HepG2 (cell line): Measurements from ENCODE around the gene PSMD8. TPM values are rescaled to one million over a fixed set of nuclear protein-coding genes. Genes with fewer than 3 reads are reported as not detected.
A peak's percentile ranks its signal among the peaks of the same experiment; 100 is the strongest.

ENCODE experiments used
- AFF4 ChIP-seq: sonication (generic); formaldehyde crosslinking; IDR thresholded peaks from 2 replicates; pipeline ENCODE4 v1.4.0; 2020; ENCODE audit warnings: missing genetic modification reagents
- ELK4 ChIP-seq: sonication (generic); formaldehyde crosslinking; IDR thresholded peaks from 2 replicates; pipeline ENCODE4 v1.9.0; 2021; ENCODE audit warnings: missing genetic modification reagents, borderline replicate concordance
- HNRNPK ChIP-seq: fragments of 200-400 bp; formaldehyde crosslinking; IDR thresholded peaks from 2 replicates; pipeline ENCODE4 v1.6.1; 2018; ENCODE audit warnings: low read length, low read depth, moderate library complexity, mild to moderate bottlenecking; ENCODE audit not compliant: poor library complexity, severe bottlenecking
- ZBTB7B ChIP-seq: sonication (generic); formaldehyde crosslinking; IDR thresholded peaks from 2 replicates; pipeline ENCODE4 v1.4.0; 2020; ENCODE audit warnings: missing genetic modification reagents
- ZNF407 ChIP-seq: sonication (generic); formaldehyde crosslinking; IDR thresholded peaks from one replicate; pipeline ENCODE4 v1.5.1; 2020; ENCODE audit warnings: mild to moderate bottlenecking, missing genetic modification reagents; ENCODE audit errors: not compliant biosample characterization
- ZNF512B ChIP-seq: sonication (generic); formaldehyde crosslinking; IDR thresholded peaks from 2 replicates; pipeline ENCODE4 v1.5.1; 2020; ENCODE audit warnings: missing genetic modification reagents, mild to moderate bottlenecking, borderline replicate concordance
- polyA plus RNA-seq, 8 experiments: library from polyadenylated mRNA; depleted of rRNA in 3 of 8; stranded (reverse) in 7 of 8; unstranded in 1 of 8; fragments of >200 nt; fragmentation: Illumina TruSeq in 4 of 8; extraction: Trizol in 4 of 8; gene quantifications; 2 replicates each; pipeline versions ENCODE4 v1.2.1 to v1.2.3, GENCODE V29; 2011 to 2016; ENCODE audit warnings: low read depth in 4 of 8, missing spikeins in 1 of 8, mixed read lengths in 1 of 8; ENCODE audit not compliant: insufficient read depth in 1 of 8
- total RNA-seq, 5 experiments: library from RNA; depleted of rRNA; stranded (reverse); fragments of >200 nt; fragmentation: Illumina TruSeq; extraction: Trizol; gene quantifications; 2 replicates each; pipeline ENCODE4 v1.2.3, GENCODE V29; 2016; ENCODE audit warnings: low read depth in 1 of 5

The PSMD8 gene
- total and polyA plus RNA-seq, 2 of the 13 experiments (the other 11 are each of a cell fraction or from before 2014, with no cell fraction given): 162 to 296 TPM

GRCh38 chr19:38335949-38336637, 38.3 kb upstream of the PSMD8 start (continued):
- no peak for TF ChIP-seq ELK4 (CRISPR knock-in tag)
- no peak for TF ChIP-seq ZNF512B (CRISPR knock-in tag)
- no peak for TF ChIP-seq ZBTB7B (CRISPR knock-in tag)
- TF ChIP-seq AFF4: no peak
- no peak for TF ChIP-seq ZNF407 (CRISPR knock-in tag)
- peak; percentile 47 for TF ChIP-seq HNRNPK
